Endodermal cell (in vitro differentiated cells): ENCODE results near the gene WDHD1. TPM values are rescaled to one million over a fixed set of nuclear protein-coding genes. Genes with fewer than 3 reads are reported as not detected.

Source experiments
- DNase-seq: peaks from one replicate; pipeline ENCODE4 v3.0.0-alpha.2; 2017
- H3K27ac ChIP-seq: 2 replicates; pipeline ENCODE4 v1.5.1; 2013; ENCODE audit warnings: mild to moderate bottlenecking, low read depth, low read length, moderate library complexity
- H3K27me3 ChIP-seq: 2 replicates; pipeline ENCODE4 v1.6.1; 2013; ENCODE audit warnings: mild to moderate bottlenecking, low read length, moderate library complexity; ENCODE audit not compliant: insufficient read depth, control insufficient read depth, poor library complexity, severe bottlenecking
- H3K36me3 ChIP-seq: 2 replicates; pipeline ENCODE4 v1.7.0; 2013; ENCODE audit warnings: mild to moderate bottlenecking, low read length, moderate library complexity; ENCODE audit not compliant: control insufficient read depth, insufficient read depth
- H3K4me1 ChIP-seq: one replicate; pipeline ENCODE4 v1.7.0; 2013; ENCODE audit warnings: low read length; ENCODE audit not compliant: control insufficient read depth, insufficient read depth
- H3K4me3 ChIP-seq: 2 replicates; pipeline ENCODE4 v1.5.1; 2013; ENCODE audit warnings: mild to moderate bottlenecking, low read length, moderate library complexity
- H3K9ac ChIP-seq: 2 replicates; pipeline ENCODE4 v1.6.1; 2013; ENCODE audit warnings: mild to moderate bottlenecking, low read length, moderate library complexity; ENCODE audit not compliant: poor library complexity, severe bottlenecking; ENCODE audit errors: extremely low read depth
- H3K9me3 ChIP-seq: 2 replicates; pipeline ENCODE4 v1.6.1; 2013; ENCODE audit warnings: mild to moderate bottlenecking, low read length, moderate library complexity; ENCODE audit not compliant: control insufficient read depth
- H3K27ac Mint-ChIP-seq: 2 replicates; pipeline ENCODE4 v1.8.0; 2020; ENCODE audit warnings: mixed read lengths
- H3K27me3 Mint-ChIP-seq: 2 replicates; pipeline ENCODE4 v1.8.0; 2021; ENCODE audit warnings: mild to moderate bottlenecking, mixed read lengths; ENCODE audit not compliant: insufficient read depth
- H3K36me3 Mint-ChIP-seq: 2 replicates; pipeline ENCODE4 v1.8.0; 2020; ENCODE audit warnings: low read depth, mixed read lengths
- H3K4me1 Mint-ChIP-seq: 2 replicates; pipeline ENCODE4 v1.8.0; 2020; ENCODE audit warnings: mixed read lengths
- H3K4me3 Mint-ChIP-seq: 2 replicates; pipeline ENCODE4 v1.8.0; 2020; ENCODE audit warnings: mild to moderate bottlenecking, moderate library complexity, mixed read lengths
- H3K9me3 Mint-ChIP-seq: 2 replicates; pipeline ENCODE4 v1.8.0; 2020; ENCODE audit warnings: mild to moderate bottlenecking, mixed read lengths
- CTCF ChIP-seq: fragments of 200-600 bp; sonication (generic); conservative IDR thresholded peaks from 2 replicates; pipeline ENCODE4 v1.5.0; 2021; ENCODE audit warnings: antibody characterized with exemption, mild to moderate bottlenecking
- WGBS, 2 experiments: methylation state at CpG; one replicate each; pipeline versions ENCODE4 v1.1.5 to v1.1.7; 2013; ENCODE audit warnings: missing lambda C conversion rate in 2 of 2, mixed read lengths in 1 of 2; ENCODE audit not compliant: insufficient coverage in 1 of 2, insufficient read length in 1 of 2; 5-methylcytosine and 5-hydroxymethylcytosine counted together
- total RNA-seq, 2 donors: library from RNA; stranded (reverse); fragmentation: NEBNext Ultra II Directional in 1 of 2; extraction: Animal tissue kit (Norgen Biotek cat#: 25700) in 1 of 2; gene quantifications; 2 replicates in 1 of 2; 3 replicates in 1 of 2; pipeline ENCODE4 v1.2.1, GENCODE V29; 2021

Gene WDHD1
- total RNA-seq, 2 donors from 2014 or later: 63.4 to 99.3 TPM

- Histone ChIP-seq H3K36me3 (no peaks in the 10 kb centered on the region), H3K27me3 (no peaks in the 10 kb centered on the region), H3K27ac (no peak overlapping the region), H3K9me3 (no peaks in the 10 kb centered on the region), H3K4me1 (no peaks in the 10 kb centered on the region), H3K9ac (no peak overlapping the region), H3K4me3 (no peak overlapping the region)
- WGBS, 2 experiments: 88 to 100% methylated on average over 2 to 3 of the region's 3 CpGs
- no peak overlapping the region for H3K27ac Mint-ChIP-seq
- no peak overlapping the region for H3K4me3 Mint-ChIP-seq
- DNase-seq: no peak
- no peak for TF ChIP-seq CTCF
- H3K9me3 Mint-ChIP-seq: no peaks in the 10 kb centered on the region
- no peaks in the 10 kb centered on the region for H3K27me3 Mint-ChIP-seq
- H3K4me1 Mint-ChIP-seq: no peaks in the 10 kb centered on the region
- no peaks in the 10 kb centered on the region for H3K36me3 Mint-ChIP-seq
Observed at GRCh38 chr14:54922598-54922997, 104.3 kb downstream of the WDHD1 start.

- 75 to 81% methylated on average over 1 of the region's 1 CpG for WGBS, 2 experiments
- TF ChIP-seq CTCF: no peak
- no peaks in the 10 kb centered on the region for H3K36me3 ChIP-seq
- no peaks in the 10 kb centered on the region for H3K36me3 Mint-ChIP-seq
- H3K9me3 ChIP-seq: no peaks in the 10 kb centered on the region
- no peaks in the 10 kb centered on the region for H3K9me3 Mint-ChIP-seq
- no peak for DNase-seq
- H3K27me3 Mint-ChIP-seq: no peaks in the 10 kb centered on the region
- H3K9ac ChIP-seq: no peak overlapping the region
- no peaks in the 10 kb centered on the region for H3K27me3 ChIP-seq
- H3K4me1 ChIP-seq: no peaks in the 10 kb centered on the region
- H3K4me1 Mint-ChIP-seq: no peaks in the 10 kb centered on the region
- H3K4me3 ChIP-seq: no peak overlapping the region
- H3K27ac Mint-ChIP-seq: no peak overlapping the region
- no peak overlapping the region for H3K27ac ChIP-seq
- H3K4me3 Mint-ChIP-seq: no peak overlapping the region
Observed at GRCh38 chr14:54920052-54920451, 106.8 kb downstream of the WDHD1 start.

GRCh38 chr14:54919330-54919729 is 107.6 kb downstream of the WDHD1 start:
- no peaks in the 10 kb centered on the region for H3K36me3 Mint-ChIP-seq
- H3K9ac ChIP-seq: no peak overlapping the region
- H3K9me3 Mint-ChIP-seq: no peaks in the 10 kb centered on the region
- DNase-seq: no peak
- H3K36me3 ChIP-seq: no peaks in the 10 kb centered on the region
- no peaks in the 10 kb centered on the region for H3K4me1 Mint-ChIP-seq
- H3K27me3 Mint-ChIP-seq: no peaks in the 10 kb centered on the region
- H3K27me3 ChIP-seq: no peaks in the 10 kb centered on the region
- no peak for TF ChIP-seq CTCF
- no peak overlapping the region for H3K4me3 Mint-ChIP-seq
- no peaks in the 10 kb centered on the region for H3K9me3 ChIP-seq
- H3K27ac ChIP-seq: no peak overlapping the region
- H3K4me1 ChIP-seq: no peaks in the 10 kb centered on the region
- no peak overlapping the region for H3K4me3 ChIP-seq
- H3K27ac Mint-ChIP-seq: no peak overlapping the region
